Activated CD4-positive, alpha-beta T cell treated with anti-CD3 and anti-CD28 coated beads, Interleukin-2, amount 10 ng/mL, durations not matched to agents 7 days and 5 days (primary cell): ENCODE results near the gene RUNX3. TPM values are rescaled to one million over a fixed set of nuclear protein-coding genes. Genes with fewer than 3 reads are reported as not detected.

Experiments used
- CTCF ChIA-PET: fragments of 350-600 bp; sonication (Branson Sonifier 250); formaldehyde crosslinking; loops from one replicate; lab custom pipeline; 2021; ENCODE audit warnings: antibody characterized with exemption; lab: Charles Lee
- POLR2A ChIA-PET: fragments of 350-600 bp; sonication (Branson Sonifier 250); formaldehyde crosslinking; loops from one replicate; lab custom pipeline; 2021; ENCODE audit warnings: antibody characterized with exemption; lab: Charles Lee
- DNase-seq: peaks from one replicate; pipeline ENCODE4 v3.0.0-alpha.2; 2020
- H3K27ac Mint-ChIP-seq: one replicate; pipeline ENCODE4 v1.8.0; 2021; ENCODE audit warnings: mild to moderate bottlenecking, moderate library complexity, mixed read lengths
- H3K27me3 Mint-ChIP-seq: one replicate; pipeline ENCODE4 v1.8.0; 2021; ENCODE audit warnings: mixed read lengths
- H3K36me3 Mint-ChIP-seq: one replicate; pipeline ENCODE4 v1.8.0; 2021; ENCODE audit warnings: low read depth, mixed read lengths
- H3K4me1 Mint-ChIP-seq: one replicate; pipeline ENCODE4 v1.8.0; 2021; ENCODE audit warnings: mixed read lengths
- H3K4me3 Mint-ChIP-seq: one replicate; pipeline ENCODE4 v1.8.0; 2021; ENCODE audit warnings: mild to moderate bottlenecking, moderate library complexity, mixed read lengths
- H3K9me3 Mint-ChIP-seq: one replicate; pipeline ENCODE4 v1.8.0; 2021; ENCODE audit warnings: mixed read lengths
- total RNA-seq, 2 experiments: library from RNA; stranded (reverse); gene quantifications; one replicate each; pipeline ENCODE4 v1.2.3, GENCODE V29; 2021

Gene RUNX3
- total RNA-seq, 2 experiments from 2014 or later = 108 to 125 TPM

- CTCF ChIA-PET = interaction anchor here (1.0 kb wide), 1 partner anchor 132 kb away, joined by 3 read pairs; no protein-coding TSS in a partner anchor
- H3K36me3 Mint-ChIP-seq = peaks cover 51% of the 10 kb centered on the region
- peaks cover 8% of the 10 kb centered on the region for H3K4me1 Mint-ChIP-seq
- no peak overlapping the region for H3K27ac Mint-ChIP-seq
- POLR2A ChIA-PET = no interaction called here
- H3K4me3 Mint-ChIP-seq = no peak overlapping the region
- no peaks in the 10 kb centered on the region for H3K27me3 Mint-ChIP-seq
- no peak for DNase-seq
- no peaks in the 10 kb centered on the region for H3K9me3 Mint-ChIP-seq
Observed at GRCh38 chr1:24905355-24905978, 24.6 kb downstream of the RUNX3 start.

GRCh38 chr1:24904731-24905354 lies 25.2 kb downstream of the RUNX3 start:
- DNase-seq = no peak
- Mint-ChIP-seq H3K36me3 (peaks cover 53% of the 10 kb centered on the region), H3K4me1 (peaks cover 7% of the 10 kb centered on the region), H3K27ac (no peak overlapping the region), H3K27me3 (no peaks in the 10 kb centered on the region), H3K9me3 (no peaks in the 10 kb centered on the region), H3K4me3 (no peak overlapping the region)
- POLR2A ChIA-PET = no interaction called here
- CTCF ChIA-PET = interaction anchor here (1.0 kb wide), 1 partner anchor 132 kb away, joined by 3 read pairs; no protein-coding TSS in a partner anchor

GRCh38 chr1:24903955-24904730 lies 25.9 kb downstream of the RUNX3 start:
- no peak overlapping the region for H3K27ac Mint-ChIP-seq
- POLR2A ChIA-PET = no interaction called here
- H3K36me3 Mint-ChIP-seq = peaks cover 52% of the 10 kb centered on the region
- H3K4me3 Mint-ChIP-seq = no peak overlapping the region
- H3K4me1 Mint-ChIP-seq = peaks cover 6% of the 10 kb centered on the region
- DNase-seq = no peak
- no peaks in the 10 kb centered on the region for H3K27me3 Mint-ChIP-seq
- no peaks in the 10 kb centered on the region for H3K9me3 Mint-ChIP-seq
- CTCF ChIA-PET = no interaction called here

GRCh38 chr1:24903560-24903954 lies 26.5 kb downstream of the RUNX3 start:
- Mint-ChIP-seq H3K36me3 (peaks cover 50% of the 10 kb centered on the region), H3K4me1 (peaks cover 9% of the 10 kb centered on the region), H3K9me3 (no peaks in the 10 kb centered on the region), H3K27me3 (no peaks in the 10 kb centered on the region), H3K27ac (no peak overlapping the region), H3K4me3 (no peak overlapping the region)
- no peak for DNase-seq
- ChIA-PET POLR2A (no interaction called here), CTCF (no interaction called here)

DNA sequence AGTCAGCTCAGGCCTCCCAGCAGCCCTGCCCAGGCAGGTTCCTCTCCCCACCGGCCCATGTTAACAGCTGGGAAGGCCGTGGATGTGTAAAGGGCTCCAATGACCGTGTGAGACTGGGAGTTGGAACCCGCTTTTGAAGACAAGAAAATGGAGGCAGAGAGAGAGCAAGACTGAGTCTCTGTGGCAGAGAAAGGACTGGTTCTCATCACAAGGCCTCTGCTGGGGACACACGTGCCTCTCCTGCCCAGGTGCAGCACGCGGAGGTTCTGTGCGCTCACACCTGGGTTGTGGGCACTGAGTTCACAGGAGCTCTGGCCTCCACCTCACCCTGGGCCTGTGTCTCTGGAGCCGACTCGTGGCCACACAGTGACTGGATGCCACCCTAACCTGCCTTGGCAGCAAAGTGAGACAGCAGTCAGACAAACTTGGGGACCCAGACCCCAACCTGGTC lies 27.0 kb downstream of the RUNX3 start:
- Mint-ChIP-seq H3K9me3 (no peaks in the 10 kb centered on the region), H3K36me3 (peaks cover 46% of the 10 kb centered on the region), H3K27ac (no peak overlapping the region), H3K4me3 (no peak overlapping the region), H3K4me1 (peaks cover 12% of the 10 kb centered on the region), H3K27me3 (no peaks in the 10 kb centered on the region)
- no peak for DNase-seq
- CTCF ChIA-PET = interaction anchor here (1.0 kb wide), 1 partner anchor 194 kb away, joined by 3 read pairs; no protein-coding TSS in a partner anchor
- POLR2A ChIA-PET = no interaction called here

DNA sequence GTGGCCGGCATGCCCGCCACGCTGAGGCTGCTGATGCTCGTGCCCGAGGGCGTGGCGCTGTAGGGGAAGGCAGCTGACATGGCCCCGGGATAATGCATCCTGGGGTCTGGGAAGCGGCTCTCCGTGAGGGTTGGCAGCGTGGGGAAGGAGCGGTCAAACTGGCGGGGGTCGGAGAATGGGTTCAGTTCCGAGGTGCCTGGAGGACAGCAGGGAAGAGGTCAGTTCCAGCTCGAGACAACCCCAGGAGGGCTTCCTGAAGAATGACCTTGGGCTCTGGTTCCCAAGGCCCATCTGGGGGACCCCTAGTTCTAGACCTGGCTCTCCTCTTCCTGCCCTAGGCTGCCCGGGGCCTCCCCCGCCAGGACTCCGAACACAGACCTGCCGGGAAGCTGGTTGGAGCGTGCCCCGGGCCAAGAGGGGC lies 27.6 kb downstream of the RUNX3 start:
- peaks cover 41% of the 10 kb centered on the region for H3K36me3 Mint-ChIP-seq

GRCh38 chr1:24901791-24902470 lies 28.1 kb downstream of the RUNX3 start:
- H3K27me3 Mint-ChIP-seq = no peaks in the 10 kb centered on the region
- DNase-seq = no peak
- H3K9me3 Mint-ChIP-seq = no peaks in the 10 kb centered on the region
- H3K27ac Mint-ChIP-seq = no peak overlapping the region
- POLR2A ChIA-PET = no interaction called here
- H3K36me3 Mint-ChIP-seq = peaks cover 39% of the 10 kb centered on the region
- CTCF ChIA-PET = no interaction called here
- peaks cover 10% of the 10 kb centered on the region for H3K4me1 Mint-ChIP-seq
- H3K4me3 Mint-ChIP-seq = no peak overlapping the region

More for the DNA sequence above, 27.6 kb downstream of the RUNX3 start:
- CTCF ChIA-PET = interaction anchor here (1.0 kb wide), 1 partner anchor 195 kb away, joined by 3 read pairs; no protein-coding TSS in a partner anchor
- H3K27me3 Mint-ChIP-seq = no peaks in the 10 kb centered on the region
- H3K9me3 Mint-ChIP-seq = no peaks in the 10 kb centered on the region
- H3K27ac Mint-ChIP-seq = no peak overlapping the region
- peaks cover 11% of the 10 kb centered on the region for H3K4me1 Mint-ChIP-seq
- H3K4me3 Mint-ChIP-seq = no peak overlapping the region
- DNase-seq = no peak
- POLR2A ChIA-PET = no interaction called here

GRCh38 chr1:24900985-24901781 lies 28.9 kb downstream of the RUNX3 start:
- H3K9me3 Mint-ChIP-seq = no peaks in the 10 kb centered on the region
- ChIA-PET POLR2A (no interaction called here), CTCF (no interaction called here)
- H3K4me3 Mint-ChIP-seq = no peak overlapping the region
- H3K36me3 Mint-ChIP-seq = peaks cover 33% of the 10 kb centered on the region
- H3K27me3 Mint-ChIP-seq = no peaks in the 10 kb centered on the region
- no peak for DNase-seq
- peak overlapping the region; percentile 41 for H3K27ac Mint-ChIP-seq
- peaks cover 13% of the 10 kb centered on the region for H3K4me1 Mint-ChIP-seq

- no peak overlapping the region for H3K4me3 Mint-ChIP-seq
- H3K4me1 Mint-ChIP-seq = peaks cover 15% of the 10 kb centered on the region
- CTCF ChIA-PET = no interaction called here
- POLR2A ChIA-PET = interaction anchor here (0.7 kb wide), 1 partner anchor 567 kb away, joined by 5 read pairs; no protein-coding TSS in a partner anchor
- H3K27ac Mint-ChIP-seq = no peak overlapping the region
- no peaks in the 10 kb centered on the region for H3K9me3 Mint-ChIP-seq
- H3K36me3 Mint-ChIP-seq = peaks cover 35% of the 10 kb centered on the region
- no peak for DNase-seq
- no peaks in the 10 kb centered on the region for H3K27me3 Mint-ChIP-seq
Observed at GRCh38 chr1:24900486-24900849, 29.6 kb downstream of the RUNX3 start.

DNA sequence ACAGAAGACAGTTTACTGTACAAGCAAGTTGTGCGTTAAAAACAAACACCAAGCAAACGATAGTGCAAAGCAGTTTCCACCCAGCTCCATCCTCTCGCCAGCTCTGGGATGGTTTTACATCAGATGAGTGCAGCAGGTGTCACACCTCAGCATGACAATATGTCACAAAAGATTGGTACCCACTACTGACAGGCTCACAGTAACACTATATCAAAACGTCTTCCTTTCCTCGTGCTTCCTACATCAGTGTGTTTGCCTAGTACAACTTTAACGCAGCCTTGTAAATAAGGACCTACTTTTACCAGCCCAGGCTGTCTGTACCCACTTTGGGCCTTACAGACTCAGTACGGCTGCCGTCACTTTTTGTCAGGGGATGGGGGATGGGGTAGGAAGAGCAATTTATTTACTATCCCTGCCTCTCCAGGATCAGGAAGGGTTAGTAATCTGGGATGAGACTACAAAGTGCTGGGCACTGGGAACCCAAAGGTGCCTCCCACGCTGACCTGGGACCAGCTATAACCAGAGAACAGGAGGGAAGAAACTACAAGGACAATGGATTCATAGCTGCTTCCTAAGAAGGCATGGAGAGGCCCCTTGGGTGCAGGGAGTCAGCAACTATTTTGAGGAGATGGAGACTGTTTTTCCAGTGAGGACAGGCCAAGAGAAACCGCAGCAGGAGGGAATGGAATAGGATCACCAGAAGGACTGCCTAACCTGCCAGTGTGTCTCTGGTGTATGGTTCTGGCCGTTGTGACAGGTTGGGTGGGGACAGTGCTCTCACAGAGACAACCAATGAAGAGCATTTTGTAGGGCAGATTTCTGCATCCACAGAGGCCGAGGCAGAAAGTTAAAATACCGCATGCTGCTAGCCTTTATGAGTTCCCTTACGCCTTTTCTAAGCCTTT lies 30.2 kb downstream of the RUNX3 start:
- H3K27me3 Mint-ChIP-seq = no peaks in the 10 kb centered on the region
- H3K4me1 Mint-ChIP-seq = peaks cover 15% of the 10 kb centered on the region
- ChIA-PET POLR2A (interaction anchor here (0.7 kb wide), 1 partner anchor 568 kb away, joined by 5 read pairs; no protein-coding TSS in a partner anchor), CTCF (interaction anchor here (1.4 kb wide), 1 partner anchor 52 kb away, joined by 5 read pairs; no protein-coding TSS in a partner anchor)
- no peaks in the 10 kb centered on the region for H3K9me3 Mint-ChIP-seq
- no peak overlapping the region for H3K4me3 Mint-ChIP-seq
- peaks cover 32% of the 10 kb centered on the region for H3K36me3 Mint-ChIP-seq
- DNase-seq = no peak
- peak overlapping the region; percentile 28 for H3K27ac Mint-ChIP-seq

- POLR2A ChIA-PET = no interaction called here
- Mint-ChIP-seq H3K27me3 (no peaks in the 10 kb centered on the region), H3K4me3 (no peak overlapping the region), H3K4me1 (peaks cover 15% of the 10 kb centered on the region), H3K36me3 (peaks cover 29% of the 10 kb centered on the region), H3K27ac (peak overlapping the region; percentile 39), H3K9me3 (no peaks in the 10 kb centered on the region)
- no peak for DNase-seq
- CTCF ChIA-PET = interaction anchor here (1.3 to 1.4 kb wide), 2 partner anchors 12 to 51 kb away, joined by 3 to 5 read pairs; no protein-coding TSS in a partner anchor
Observed at GRCh38 chr1:24898909-24899439, 31.1 kb downstream of the RUNX3 start.
